Fibroblast of lung (primary cell): Measurements from ENCODE around the gene GNAT3.

Experiments
- EZH2 ChIP-seq: IDR thresholded peaks from 2 replicates; pipeline ENCODE4 v1.5.1; 2012; ENCODE audit warnings: low read length, control low read depth, mild to moderate bottlenecking; ENCODE audit errors: missing control alignments
- TF ChIP-seq, protein P1 (sequence below), 2 donors: IDR thresholded peaks in 1 of 2; conservative IDR thresholded peaks in 1 of 2; 1 replicate in 1 of 2; 2 replicates in 1 of 2; pipeline ENCODE4 v1.5.1; 2011 to 2012; ENCODE audit warnings: low read length in 2 of 2, control low read depth in 1 of 2, inconsistent platforms in 1 of 2, low read depth in 1 of 2, mild to moderate bottlenecking in 1 of 2

DNA sequence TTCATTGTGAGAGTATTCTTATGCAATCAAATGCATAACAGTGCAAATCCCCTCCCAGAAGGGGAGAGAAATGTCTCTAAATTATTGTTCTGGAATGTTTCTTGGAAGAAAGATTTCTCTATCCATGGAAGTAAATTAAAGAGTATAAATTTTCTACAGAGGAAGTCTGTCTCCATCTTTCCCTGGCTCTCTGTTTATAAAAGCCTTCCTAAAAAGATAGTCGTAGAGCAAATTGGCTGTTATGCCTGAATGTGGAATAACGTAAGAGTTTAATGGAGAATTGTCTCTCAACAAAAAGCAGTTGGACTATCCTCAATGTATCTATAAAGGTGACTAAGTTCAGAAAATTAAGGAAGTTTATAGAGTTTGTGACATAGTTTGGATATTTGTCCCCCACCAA, 76.3 kb downstream of the GNAT3 start:
- TF ChIP-seq, protein P1, sequence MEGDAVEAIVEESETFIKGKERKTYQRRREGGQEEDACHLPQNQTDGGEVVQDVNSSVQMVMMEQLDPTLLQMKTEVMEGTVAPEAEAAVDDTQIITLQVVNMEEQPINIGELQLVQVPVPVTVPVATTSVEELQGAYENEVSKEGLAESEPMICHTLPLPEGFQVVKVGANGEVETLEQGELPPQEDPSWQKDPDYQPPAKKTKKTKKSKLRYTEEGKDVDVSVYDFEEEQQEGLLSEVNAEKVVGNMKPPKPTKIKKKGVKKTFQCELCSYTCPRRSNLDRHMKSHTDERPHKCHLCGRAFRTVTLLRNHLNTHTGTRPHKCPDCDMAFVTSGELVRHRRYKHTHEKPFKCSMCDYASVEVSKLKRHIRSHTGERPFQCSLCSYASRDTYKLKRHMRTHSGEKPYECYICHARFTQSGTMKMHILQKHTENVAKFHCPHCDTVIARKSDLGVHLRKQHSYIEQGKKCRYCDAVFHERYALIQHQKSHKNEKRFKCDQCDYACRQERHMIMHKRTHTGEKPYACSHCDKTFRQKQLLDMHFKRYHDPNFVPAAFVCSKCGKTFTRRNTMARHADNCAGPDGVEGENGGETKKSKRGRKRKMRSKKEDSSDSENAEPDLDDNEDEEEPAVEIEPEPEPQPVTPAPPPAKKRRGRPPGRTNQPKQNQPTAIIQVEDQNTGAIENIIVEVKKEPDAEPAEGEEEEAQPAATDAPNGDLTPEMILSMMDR (conservative IDR thresholded peaks at IDR 0.05 in 1 of 2, IDR thresholded peaks at IDR 0.05 in 1 of 2; ENCODE audit: low read depth in 1 of 2, low read length in 2 of 2) = no peak
- no peak for TF ChIP-seq EZH2
